K562 (cell line): Measurements from ENCODE around the gene TMEM179. TPM values are rescaled to one million over a fixed set of nuclear protein-coding genes. Genes with fewer than 3 reads are reported as not detected.

Experiments
- ATAC-seq: fragments of 200-7000 bp; cut with Tn5 transposase; 3 replicates; pipeline ENCODE4 v1.9.1; 2020; ENCODE audit warnings: moderate library complexity
- BruUV-seq: library from RNA; stranded (reverse); fragments of 400-500 nt; replicated peaks from 2 replicates; lab custom pipeline; 2021; lab: Mats Ljungman, UMichigan
- CTCF ChIA-PET: fragments of 300-600 bp; formaldehyde crosslinking; extraction: SDS; loops from one replicate; lab custom pipeline; 2021; ENCODE audit warnings: low intra/inter-chr PET ratio; lab: Yijun Ruan, JAX
- POLR2A ChIA-PET: fragments of 300-600, 350-650 bp; sonication (Branson Sonifier 250); formaldehyde crosslinking; extraction: SDS; loops from one replicate; lab custom pipeline; 2021; ENCODE audit warnings: antibody characterized with exemption, inconsistent platforms; lab: Yijun Ruan, JAX
- DNase-seq, 4 experiments: peaks; one replicate each; pipeline versions ENCODE4 v3.0.0 to v3.0.0-alpha.2; 2011 to 2018; ENCODE audit warnings: low spot score in 3 of 4, mixed read lengths in 3 of 4; ENCODE audit errors: extremely low read depth in 1 of 4
- FAIRE-seq: peaks from 2 replicates; lab custom pipeline; 2011; peaks lifted over from hg19 to GRCh38; lab: Jason Lieb, UNC
- H2AFZ ChIP-seq: 2 replicates; pipeline ENCODE4 v1.6.0; 2011; ENCODE audit warnings: low read depth, low read length, control low read depth, inconsistent platforms
- H3K27ac ChIP-seq: fragments of 200-600 bp; 3 replicates; pipeline ENCODE4 v1.8.0; 2011; ENCODE audit warnings: low read depth, mild to moderate bottlenecking, control low read depth, inconsistent platforms, low read length, moderate library complexity, mixed read lengths; ENCODE audit errors: extremely low read depth
- H3K27me3 ChIP-seq, 2 experiments: fragments of 300-600 bp in 1 of 2; 2 replicates in 1 of 2; 3 replicates in 1 of 2; pipeline versions ENCODE4 v1.6.0 to v1.8.0; 2011; ENCODE audit warnings: inconsistent platforms in 2 of 2, low read length in 2 of 2, mild to moderate bottlenecking in 1 of 2, mixed read lengths in 1 of 2, moderate library complexity in 1 of 2; ENCODE audit not compliant: control insufficient read depth in 2 of 2, insufficient read depth in 2 of 2
- H3K36me3 ChIP-seq: fragments of 300-600 bp; 3 replicates; pipeline ENCODE4 v1.8.0; 2011; ENCODE audit warnings: mild to moderate bottlenecking, low read length, inconsistent platforms; ENCODE audit not compliant: control insufficient read depth, insufficient read depth
- H3K4me1 ChIP-seq, 2 experiments: fragments of 200-600 bp in 1 of 2; replicated peaks in 1 of 2; 2 replicates in 1 of 2; 3 replicates in 1 of 2; pipeline versions ENCODE4 v1.5.1 to v1.8.0; 2011; ENCODE audit warnings: inconsistent platforms in 2 of 2, low read length in 2 of 2, mild to moderate bottlenecking in 1 of 2, mixed read lengths in 1 of 2, moderate library complexity in 1 of 2; ENCODE audit not compliant: control insufficient read depth in 2 of 2, insufficient read depth in 2 of 2
- H3K4me2 ChIP-seq: 2 replicates; pipeline ENCODE4 v1.6.1; 2011; ENCODE audit warnings: low read length, control low read depth, inconsistent platforms, mixed read lengths; ENCODE audit not compliant: insufficient read depth
- H3K4me3 ChIP-seq: fragments of 200-600 bp; sonication (generic), shearing (Covaris generic); 2 replicates; pipeline ENCODE4 v1.5.1; 2016; ENCODE audit warnings: control low read depth, inconsistent platforms
- H3K79me2 ChIP-seq: fragments of 200-600 bp; 3 replicates; pipeline ENCODE4 v1.8.0; 2011; ENCODE audit warnings: low read length, inconsistent platforms; ENCODE audit not compliant: control insufficient read depth, insufficient read depth
- H3K9ac ChIP-seq, 2 experiments: 2 replicates each; pipeline versions ENCODE4 v1.6.0 to v1.6.1; 2011; ENCODE audit warnings: low read depth in 2 of 2, low read length in 2 of 2, control low read depth in 1 of 2, inconsistent platforms in 1 of 2, mild to moderate bottlenecking in 1 of 2, mixed read lengths in 1 of 2; ENCODE audit not compliant: insufficient read depth in 1 of 2
- H3K9me1 ChIP-seq: one replicate; pipeline ENCODE4 v1.6.0; 2011; ENCODE audit warnings: inconsistent platforms, mild to moderate bottlenecking, low read length, moderate library complexity; ENCODE audit not compliant: control insufficient read depth, insufficient read depth
- H3K9me3 ChIP-seq: replicated peaks from 2 replicates; pipeline ENCODE4 v1.5.1; 2011; ENCODE audit warnings: low read depth, low read length, inconsistent platforms; ENCODE audit not compliant: control insufficient read depth, insufficient read depth
- H4K20me1 ChIP-seq: replicated peaks from 2 replicates; pipeline ENCODE4 v1.6.1; 2011; ENCODE audit warnings: low read length, inconsistent platforms, mixed read lengths; ENCODE audit not compliant: control insufficient read depth, insufficient read depth
- CC2D1A ChIP-seq: fragments of 450-650 bp; IDR thresholded peaks from 2 replicates; pipeline ENCODE4 v1.6.1; 2017; ENCODE audit warnings: mild to moderate bottlenecking
- CTBP1 ChIP-seq: fragments of 450-650 bp; IDR thresholded peaks from 2 replicates; pipeline ENCODE4 v1.6.1; 2016; ENCODE audit warnings: borderline replicate concordance
- CTCF ChIP-seq, 3 experiments: IDR thresholded peaks in 2 of 3; conservative IDR thresholded peaks in 1 of 3; 2 replicates each; pipeline ENCODE4 v1.5.1; 2011 to 2012; ENCODE audit warnings: low read length in 3 of 3, mild to moderate bottlenecking in 3 of 3, control low read depth in 2 of 3, improper control_type of control experiment in 1 of 3, inconsistent platforms in 1 of 3, low read depth in 1 of 3, mixed read lengths in 1 of 3, moderate library complexity in 1 of 3; ENCODE audit not compliant: insufficient read depth in 2 of 3
- ESRRA ChIP-seq: fragments of 450-650 bp; IDR thresholded peaks from 2 replicates; pipeline ENCODE4 v1.6.1; 2014; ENCODE audit warnings: low read depth, mild to moderate bottlenecking, moderate library complexity, borderline replicate concordance
- ETS2 ChIP-seq: IDR thresholded peaks from 2 replicates; pipeline ENCODE4 v1.6.1; 2016; ENCODE audit warnings: borderline replicate concordance, missing genetic modification characterization, mild to moderate bottlenecking, moderate library complexity, missing compliant biosample characterization; ENCODE audit not compliant: poor library complexity, severe bottlenecking
- HMGN3 ChIP-seq: IDR thresholded peaks from 2 replicates; pipeline ENCODE4 v1.6.1; 2011; ENCODE audit warnings: borderline replicate concordance, low read depth, mild to moderate bottlenecking, mixed read lengths, low read length; ENCODE audit not compliant: insufficient read length; ENCODE audit errors: extremely low read depth
- NEUROD1 ChIP-seq: fragments of 150-350 bp; IDR thresholded peaks from 2 replicates; pipeline ENCODE4 v1.6.1; 2014; ENCODE audit warnings: borderline replicate concordance, low read length, low read depth; ENCODE audit not compliant: partially characterized antibody
- RAD21 ChIP-seq, 2 experiments: fragments of 250-450 bp in 1 of 2; fragments of 450-650 bp in 1 of 2; sonication (Bioruptor Pico) in 1 of 2; formaldehyde crosslinking in 1 of 2; IDR thresholded peaks in 1 of 2; conservative IDR thresholded peaks in 1 of 2; 2 replicates each; pipeline versions ENCODE4 v1.4.0 to v1.8.0; 2020 to 2022; ENCODE audit warnings: mild to moderate bottlenecking in 2 of 2, moderate library complexity in 1 of 2
- SIRT6 ChIP-seq: IDR thresholded peaks from one replicate; pipeline ENCODE4 v1.6.1; 2012; ENCODE audit warnings: low read depth, mild to moderate bottlenecking, control low read depth, inconsistent platforms, low read length, moderate library complexity
- SMARCA5 ChIP-seq: fragments of 450-650 bp; IDR thresholded peaks from 2 replicates; pipeline ENCODE4 v1.6.1; 2016
- SREBF2 ChIP-seq: sonication (generic); formaldehyde crosslinking; IDR thresholded peaks from 2 replicates; pipeline ENCODE4 v1.4.0; 2020; ENCODE audit warnings: mild to moderate bottlenecking, missing genetic modification reagents
- STAG1 ChIP-seq: sonication (generic); formaldehyde crosslinking; IDR thresholded peaks from 2 replicates; pipeline ENCODE4 v1.5.0; 2020; ENCODE audit warnings: missing genetic modification reagents, borderline replicate concordance
- TAF1 ChIP-seq: IDR thresholded peaks from 2 replicates; pipeline ENCODE4 v1.6.1; 2011; ENCODE audit warnings: mild to moderate bottlenecking, low read length, moderate library complexity; ENCODE audit not compliant: insufficient read depth, control insufficient read depth, severe bottlenecking; ENCODE audit errors: extremely low read depth
- TAF7 ChIP-seq: fragments of 450-650 bp; IDR thresholded peaks from 2 replicates; pipeline ENCODE4 v1.6.1; 2016; ENCODE audit warnings: missing genetic modification characterization, missing compliant biosample characterization
- ZBTB7A ChIP-seq: IDR thresholded peaks from 2 replicates; pipeline ENCODE4 v1.6.1; 2011; ENCODE audit warnings: low read depth, mild to moderate bottlenecking, low read length, moderate library complexity, borderline replicate concordance; ENCODE audit not compliant: control insufficient read depth
- ZFP36 ChIP-seq: fragments of 150-350 bp; IDR thresholded peaks from 2 replicates; pipeline ENCODE4 v1.6.1; 2018; ENCODE audit warnings: low read length, low read depth; ENCODE audit not compliant: partially characterized antibody
- ZNF184 ChIP-seq: sonication (generic); formaldehyde crosslinking; IDR thresholded peaks from 2 replicates; pipeline ENCODE4 v1.5.0; 2020; ENCODE audit warnings: missing genetic modification reagents
- ZNF699 ChIP-seq: fragments of 250-450 bp; sonication (Bioruptor Pico); IDR thresholded peaks from 2 replicates; pipeline ENCODE4 v1.8.0; 2021; ENCODE audit warnings: mild to moderate bottlenecking, moderate library complexity; ENCODE audit not compliant: insufficient replicate concordance
- WGBS: fragments of 100-300 bp; shearing (Covaris generic); methylation state at CpG from one replicate; pipeline ENCODE4 v1.1.6; 2016; ENCODE audit warnings: low coverage, mixed read lengths; ENCODE audit not compliant: insufficient coverage; ENCODE audit errors: missing lambda C conversion rate; 5-methylcytosine and 5-hydroxymethylcytosine counted together
- in situ Hi-C: fragments of 300-500 bp; cut with MboI; formaldehyde crosslinking; loops from 4 replicates; pipeline ENCODE4 v1.15.0; 2018; ENCODE audit warnings: inconsistent platforms, mixed read lengths
- intact Hi-C: fragments of 100-400 bp; cut with micrococcal nuclease; formaldehyde crosslinking; loops from 2 replicates; pipeline ENCODE4 v1.14.2; 2022
- polyA plus RNA-seq, 8 experiments: library from polyadenylated mRNA; depleted of rRNA in 4 of 8; stranded (reverse) in 5 of 8; unstranded in 3 of 8; fragments of >200 nt; fragmentation: Nextera tagmentation in 2 of 8; fragmentation: Illumina TruSeq in 1 of 8; extraction: Ambion mirVana in 2 of 8; extraction: Trizol in 1 of 8; gene quantifications; 2 replicates each; pipeline versions ENCODE4 v1.2.1 to v1.2.3, GENCODE V29; 2011 to 2014; ENCODE audit warnings: inconsistent platforms in 1 of 8, missing spikeins in 1 of 8
- total RNA-seq, 7 experiments: library from RNA; depleted of rRNA in 6 of 7; stranded (reverse); fragments of >200 nt in 6 of 7; fragmentation: Illumina TruSeq in 2 of 7; extraction: Trizol in 2 of 7; gene quantifications; 2 replicates each; pipeline versions ENCODE4 v1.2.1 to v1.2.3, GENCODE V29; 2011 to 2021; ENCODE audit warnings: low replicate concordance in 1 of 7
- TF ChIP-seq, protein P1 (sequence below): fragments of 250-450 bp; sonication (Bioruptor Pico); IDR thresholded peaks from 2 replicates; pipeline ENCODE4 v1.6.1; 2021; ENCODE audit warnings: mild to moderate bottlenecking

The TMEM179 gene
- total and polyA plus RNA-seq, 9 of the 15 experiments (the other 6 are each of a cell fraction or from before 2014, with no cell fraction given), result not detected

DNA sequence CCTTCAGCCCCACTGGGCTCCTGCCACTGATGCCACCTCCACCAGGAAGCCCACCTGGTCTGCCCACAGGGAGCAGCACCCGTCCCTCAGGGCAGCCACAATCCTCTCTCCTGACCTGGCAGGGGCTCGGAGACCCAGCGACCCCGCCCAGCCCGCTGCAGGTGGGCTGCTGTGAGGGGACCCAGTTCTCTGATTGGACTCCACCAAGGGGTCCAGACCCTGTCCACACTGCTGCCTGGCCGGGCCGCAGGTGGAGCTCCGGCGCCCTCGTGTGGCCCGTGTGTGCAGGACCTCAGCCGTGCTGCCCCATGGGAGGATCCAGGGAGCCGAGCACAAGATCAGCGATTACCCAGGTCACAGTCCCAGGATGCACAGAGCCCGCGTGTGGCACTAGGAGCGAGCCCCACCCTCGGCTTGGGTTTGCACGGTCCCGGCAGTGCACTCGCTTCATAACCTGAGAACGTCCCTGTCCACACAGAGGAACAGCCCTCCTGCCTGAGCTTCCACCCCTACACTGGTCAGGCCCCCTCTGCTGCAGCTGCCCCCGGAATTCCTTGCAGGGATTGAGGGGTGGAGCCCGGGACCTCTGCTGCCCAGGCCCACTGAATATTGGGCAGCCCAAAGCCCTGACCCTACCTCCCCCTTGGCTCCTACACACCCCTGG lies 35.4 kb upstream of the TMEM179 start:
- peak; percentile 73 to 83 (median 80) for DNase-seq
- peaks cover 0 to 37% of the 10 kb centered on the region in 2 experiments; a peak in 2 of 5 replicates for H3K4me1 ChIP-seq
- no peak overlapping the region for H2AFZ ChIP-seq
- peak; percentile 55 for FAIRE-seq
- H3K27ac ChIP-seq, result no peak overlapping the region
- ChIA-PET CTCF (interaction anchor here (2.0 to 2.6 kb wide), 2 partner anchors 546 to 562 kb away, joined by 11 to 12 read pairs; no protein-coding TSS in a partner anchor), POLR2A (interaction anchor here (0.6 kb wide), 1 partner anchor 91 kb away, joined by 3 read pairs; no protein-coding TSS in a partner anchor)
- no peaks in the 10 kb centered on the region for H3K9me1 ChIP-seq
- H4K20me1 ChIP-seq, result 0 out of 2 replicates have a peak, but pooled peaks cover 3% of the 10 kb centered on the region
- no peak overlapping the region for H3K4me2 ChIP-seq
- H3K9ac ChIP-seq, result no peak overlapping the region
- WGBS, result 2% methylated on average over 17 of the region's 24 CpGs
- peaks cover under 1 to 36% of the 10 kb centered on the region in 2 experiments; a peak in 4 of 5 replicates for H3K27me3 ChIP-seq
- no peaks in the 10 kb centered on the region for H3K79me2 ChIP-seq
- BruUV-seq, result no TSS peak
- no peaks in the 10 kb centered on the region for H3K36me3 ChIP-seq
- in situ Hi-C loops, result loop anchor here (10.0 kb wide), 1 partner anchor 565 kb away; no protein-coding TSS in a partner anchor
- no peaks in the 10 kb centered on the region for H3K9me3 ChIP-seq
- H3K4me3 ChIP-seq, result no peak overlapping the region
- intact Hi-C loops, result loop anchor here (1.0 kb wide), 1 partner anchor 562 kb away; no protein-coding TSS in a partner anchor
- peak; percentile 99 for ATAC-seq
- TF ChIP-seq TAF7 (tag), result no peak
- TF ChIP-seq ETS2 (tag), result no peak
- peak; percentile 83 to 89 (median 88) for TF ChIP-seq CTCF (IDR thresholded peaks at IDR 0.05 in 2 of 3, conservative IDR thresholded peaks at IDR 0.05 in 1 of 3; ENCODE audit: insufficient read depth in 2 of 3, low read depth in 1 of 3, low read length in 3 of 3)
- no peak for TF ChIP-seq ZNF699 (CRISPR knock-in tag)
- peak; percentile 56; the same call in 1 of the 2 replicates for TF ChIP-seq SMARCA5
- TF ChIP-seq ZNF184 (CRISPR knock-in tag), result no peak
- peak; percentile 89 to 93 for TF ChIP-seq RAD21 (CRISPR knock-in tag; conservative IDR thresholded peaks at IDR 0.05 in 1 of 2, IDR thresholded peaks at IDR 0.05 in 1 of 2)
- peak; percentile 38; the same call in 1 of the 2 replicates for TF ChIP-seq ESRRA
- 0 out of 2 replicates have a peak, but pooled peaks have one; percentile 26 for TF ChIP-seq CTBP1
- TF ChIP-seq ZFP36, result peak; percentile 97
- TF ChIP-seq HMGN3, result peak; percentile 40
- TF ChIP-seq CC2D1A, result peak; percentile 47; the same call in 1 of the 2 replicates
- TF ChIP-seq SREBF2 (CRISPR knock-in tag), result no peak
- TF ChIP-seq ZBTB7A, result peak; percentile 43; the same call in 1 of the 2 replicates
- no peak for TF ChIP-seq TAF1
- peak; percentile 36 for TF ChIP-seq NEUROD1
- TF ChIP-seq, protein P1, sequence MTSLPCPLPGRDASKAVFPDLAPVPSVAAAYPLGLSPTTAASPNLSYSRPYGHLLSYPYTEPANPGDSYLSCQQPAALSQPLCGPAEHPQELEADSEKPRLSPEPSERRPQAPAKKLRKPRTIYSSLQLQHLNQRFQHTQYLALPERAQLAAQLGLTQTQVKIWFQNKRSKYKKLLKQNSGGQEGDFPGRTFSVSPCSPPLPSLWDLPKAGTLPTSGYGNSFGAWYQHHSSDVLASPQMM, result no peak
- no peak for TF ChIP-seq SIRT6
- peak; percentile 96 for TF ChIP-seq STAG1 (CRISPR knock-in tag)
